Bronchial epithelial cell (primary cell): Measurements from ENCODE around the gene DIP2A. TPM values are rescaled to one million over a fixed set of nuclear protein-coding genes. Genes with fewer than 3 reads are reported as not detected.
A peak's percentile ranks its signal among the peaks of the same experiment; 100 is the strongest.

Experiments used
- DNase-seq: peaks from one replicate; pipeline ENCODE4 v3.0.0-alpha.2; 2010; ENCODE audit warnings: low read depth
- FAIRE-seq: peaks from 2 replicates; lab custom pipeline; 2011; peaks lifted over from hg19 to GRCh38; lab: Jason Lieb, UNC
- H3K27me3 ChIP-seq: 2 replicates; pipeline ENCODE4 v1.5.1; 2011; ENCODE audit warnings: low read length; ENCODE audit not compliant: control insufficient read depth, insufficient read depth
- H3K36me3 ChIP-seq: 2 replicates; pipeline ENCODE4 v1.5.1; 2011; ENCODE audit warnings: low read length; ENCODE audit not compliant: control insufficient read depth, insufficient read depth
- H3K4me3 ChIP-seq: 2 replicates; pipeline ENCODE4 v1.5.1; 2011; ENCODE audit warnings: mild to moderate bottlenecking, low read depth, low read length, control low read depth
- CTCF ChIP-seq: IDR thresholded peaks from 2 replicates; pipeline ENCODE4 v1.5.1; 2011; ENCODE audit warnings: mild to moderate bottlenecking, moderate library complexity, low read length, control low read depth, inconsistent platforms; ENCODE audit not compliant: insufficient read depth, severe bottlenecking
- total RNA-seq: library from RNA; depleted of rRNA; stranded (reverse); fragments of >200 nt; gene quantifications from 2 replicates; pipeline ENCODE4 v1.2.1, GENCODE V29; 2014

Gene DIP2A
- total RNA-seq, 1 donor from 2014 or later: 28.2 TPM

GRCh38 chr21:46600978-46601377 is 142.3 kb downstream of the DIP2A start:
- DNase-seq (no peak), FAIRE-seq (peak; percentile 47)
- no peaks in the 10 kb centered on the region for H3K36me3 ChIP-seq
- no peak for TF ChIP-seq CTCF
- H3K27me3 ChIP-seq: peaks cover 3% of the 10 kb centered on the region
- H3K4me3 ChIP-seq: no peak overlapping the region

GRCh38 chr21:46603228-46603627 is 144.5 kb downstream of the DIP2A start:
- TF ChIP-seq CTCF: no peak
- H3K27me3 ChIP-seq: peaks cover 7% of the 10 kb centered on the region
- no peaks in the 10 kb centered on the region for H3K36me3 ChIP-seq
- FAIRE-seq (no peak), DNase-seq (no peak)
- H3K4me3 ChIP-seq: no peak overlapping the region

GRCh38 chr21:46604329-46604974 is 145.8 kb downstream of the DIP2A start:
- H3K27me3 ChIP-seq: peaks cover 7% of the 10 kb centered on the region
- H3K4me3 ChIP-seq: no peak overlapping the region
- FAIRE-seq: no peak
- DNase-seq: no peak
- no peaks in the 10 kb centered on the region for H3K36me3 ChIP-seq
- TF ChIP-seq CTCF: no peak

GRCh38 chr21:46604975-46605766 is 146.5 kb downstream of the DIP2A start, which contains the start of gene S100B:
S100B (minus strand) TSS chr21:46605082; CDS start chr21:46602415, 2,667 bp downstream.
- Histone ChIP-seq H3K4me3 (no peak within 1 kb of the TSS), H3K27me3 (peaks cover 7% of the 10 kb centered on the region), H3K36me3 (no peaks in the 10 kb centered on the region)
- no peak for TF ChIP-seq CTCF
- no peak for FAIRE-seq
- no peak for DNase-seq

GRCh38 chr21:46605767-46606426 is 147.2 kb downstream of the DIP2A start:
- Histone ChIP-seq H3K27me3 (peaks cover 7% of the 10 kb centered on the region), H3K36me3 (no peaks in the 10 kb centered on the region), H3K4me3 (no peak overlapping the region)
- no peak for FAIRE-seq
- no peak for TF ChIP-seq CTCF
- DNase-seq: no peak
